GM21529 (cell line): ENCODE measurements around the gene LIN37.
"Not testable (repeated sequence)": the region's sequence is repeated elsewhere in the genome, so short reads cannot be mapped to it uniquely, and the experiment has no call there.

ENCODE experiments used
- ATAC-seq: cut with Tn5 transposase; IDR thresholded peaks from one replicate; pipeline ENCODE4 v1.9.1; 2021; ENCODE audit not compliant: unreplicated experiment

Gene LIN37

GRCh38 chr19:35719402-35720162 is 28.8 kb upstream of the LIN37 start:
- no peak for ATAC-seq

- ATAC-seq: no peak
Measured at GRCh38 chr19:35720163-35720524, 28.2 kb upstream of the LIN37 start.

GRCh38 chr19:35720648-35721047 is 27.7 kb upstream of the LIN37 start:
- ATAC-seq: no peak

- ATAC-seq: no peak
Measured at GRCh38 chr19:35721374-35721773, 27.0 kb upstream of the LIN37 start.

- no peak for ATAC-seq
Measured at GRCh38 chr19:35722461-35722860, 25.9 kb upstream of the LIN37 start.

GRCh38 chr19:35722897-35723296 is 25.5 kb upstream of the LIN37 start:
- no peak for ATAC-seq

GRCh38 chr19:35723671-35724070 is 24.7 kb upstream of the LIN37 start:
- ATAC-seq: no peak

- not testable (repeated sequence) for ATAC-seq
Measured at GRCh38 chr19:35724132-35724531, 24.2 kb upstream of the LIN37 start.

GRCh38 chr19:35724560-35724959 is 23.8 kb upstream of the LIN37 start:
- ATAC-seq: no peak

- no peak for ATAC-seq
Measured at GRCh38 chr19:35725216-35725861, 23.0 kb upstream of the LIN37 start.

- no peak for ATAC-seq
Measured at GRCh38 chr19:35727053-35727955, 21.1 kb upstream of the LIN37 start.

GRCh38 chr19:35727956-35728706 is 20.2 kb upstream of the LIN37 start:
- ATAC-seq: no peak

GRCh38 chr19:35729021-35729420 is 19.4 kb upstream of the LIN37 start:
- no peak for ATAC-seq

GRCh38 chr19:35729763-35730162 is 18.6 kb upstream of the LIN37 start:
- no peak for ATAC-seq

GRCh38 chr19:35730326-35730725 is 18.1 kb upstream of the LIN37 start:
- ATAC-seq: no peak

- ATAC-seq: no peak
Measured at GRCh38 chr19:35731353-35731752, 17.0 kb upstream of the LIN37 start.

GRCh38 chr19:35731779-35732405 is 16.5 kb upstream of the LIN37 start:
- no peak for ATAC-seq

GRCh38 chr19:35732540-35733179 is 15.7 kb upstream of the LIN37 start:
- no peak for ATAC-seq

GRCh38 chr19:35733180-35734125 is 14.9 kb upstream of the LIN37 start:
- ATAC-seq: no peak
